Mesenchymal stem cell (in vitro differentiated cells and primary cell): Measurements from ENCODE around the gene POU4F2. TPM values are rescaled to one million over a fixed set of nuclear protein-coding genes. Genes with fewer than 3 reads are reported as not detected.

Experiments
- DNase-seq: peaks from one replicate; pipeline ENCODE4 v3.0.0-alpha.2; 2013
- H2AFZ ChIP-seq: one replicate; pipeline ENCODE4 v1.6.1; 2013; ENCODE audit warnings: low read depth, mild to moderate bottlenecking, control low read depth, inconsistent platforms, low read length, moderate library complexity
- H2AK5ac ChIP-seq: 2 replicates; pipeline ENCODE4 v1.6.1; 2013; ENCODE audit warnings: low read length, moderate library complexity, mild to moderate bottlenecking, inconsistent platforms; ENCODE audit not compliant: severe bottlenecking
- H2BK120ac ChIP-seq: one replicate; pipeline ENCODE4 v1.6.1; 2013; ENCODE audit warnings: low read depth, mild to moderate bottlenecking, inconsistent platforms, low read length, moderate library complexity
- H2BK12ac ChIP-seq, 2 experiments: one replicate each; pipeline ENCODE4 v1.6.1; 2013; ENCODE audit warnings: inconsistent platforms in 2 of 2, low read length in 2 of 2, mild to moderate bottlenecking in 2 of 2, moderate library complexity in 2 of 2, control low read depth in 1 of 2
- H2BK15ac ChIP-seq: one replicate; pipeline ENCODE4 v1.6.1; 2013; ENCODE audit warnings: mild to moderate bottlenecking, low read depth, inconsistent platforms; ENCODE audit not compliant: poor library complexity, severe bottlenecking
- H2BK5ac ChIP-seq: 2 replicates; pipeline ENCODE4 v1.6.1; 2013; ENCODE audit warnings: low read depth, mild to moderate bottlenecking, low read length, control low read depth, inconsistent platforms; ENCODE audit not compliant: poor library complexity, severe bottlenecking
- H3K14ac ChIP-seq, 2 experiments: one replicate each; pipeline ENCODE4 v1.6.1; 2013; ENCODE audit warnings: inconsistent platforms in 2 of 2, low read length in 2 of 2, control low read depth in 1 of 2, mild to moderate bottlenecking in 1 of 2, moderate library complexity in 1 of 2
- H3K18ac ChIP-seq, 2 experiments: one replicate each; pipeline ENCODE4 v1.6.1; 2013; ENCODE audit warnings: inconsistent platforms in 2 of 2, low read length in 2 of 2, control low read depth in 1 of 2, low read depth in 1 of 2, mild to moderate bottlenecking in 1 of 2
- H3K23ac ChIP-seq, 2 experiments: one replicate each; pipeline ENCODE4 v1.6.1; 2013; ENCODE audit warnings: inconsistent platforms in 2 of 2, low read length in 2 of 2, mild to moderate bottlenecking in 2 of 2, moderate library complexity in 2 of 2, control low read depth in 1 of 2
- H3K27ac ChIP-seq: 2 replicates; pipeline ENCODE4 v1.5.1; 2013; ENCODE audit warnings: mild to moderate bottlenecking, moderate library complexity, low read length, control low read depth, inconsistent platforms; ENCODE audit not compliant: poor library complexity, severe bottlenecking
- H3K27me3 ChIP-seq, 2 experiments: 2 replicates each; pipeline versions ENCODE4 v1.6.1 to v1.7.0; 2013; ENCODE audit warnings: low read length in 2 of 2, mild to moderate bottlenecking in 2 of 2, moderate library complexity in 2 of 2, control low read depth in 1 of 2, inconsistent platforms in 1 of 2; ENCODE audit not compliant: control insufficient read depth in 1 of 2, insufficient read depth in 1 of 2
- H3K36me3 ChIP-seq, 2 experiments: 2 replicates each; pipeline versions ENCODE4 v1.6.1 to v1.7.0; 2013; ENCODE audit warnings: low read length in 2 of 2, control low read depth in 1 of 2, inconsistent platforms in 1 of 2, low read depth in 1 of 2, mild to moderate bottlenecking in 1 of 2; ENCODE audit not compliant: insufficient read depth in 2 of 2, control insufficient read depth in 1 of 2
- H3K4ac ChIP-seq, 2 experiments: one replicate each; pipeline ENCODE4 v1.6.1; 2013; ENCODE audit warnings: inconsistent platforms in 2 of 2, low read length in 2 of 2, mild to moderate bottlenecking in 2 of 2, moderate library complexity in 2 of 2, control low read depth in 1 of 2, low read depth in 1 of 2
- H3K4me1 ChIP-seq: 2 replicates; pipeline ENCODE4 v1.6.1; 2013; ENCODE audit warnings: low read depth, low read length, control low read depth; ENCODE audit not compliant: control insufficient read depth, insufficient read depth
- H3K4me2 ChIP-seq: 2 replicates; pipeline ENCODE4 v1.6.1; 2013; ENCODE audit warnings: low read length, mild to moderate bottlenecking, inconsistent platforms; ENCODE audit not compliant: poor library complexity, severe bottlenecking
- H3K4me3 ChIP-seq, 2 experiments: 2 replicates each; pipeline versions ENCODE4 v1.5.1 to v1.7.0; 2013; ENCODE audit warnings: low read length in 2 of 2, mild to moderate bottlenecking in 2 of 2, control low read depth in 1 of 2, low read depth in 1 of 2; ENCODE audit not compliant: insufficient read depth in 1 of 2
- H3K79me1 ChIP-seq: replicated peaks from 2 replicates; pipeline ENCODE4 v1.6.1; 2013; ENCODE audit warnings: mild to moderate bottlenecking, control low read depth, low read length, inconsistent platforms; ENCODE audit not compliant: poor library complexity, severe bottlenecking
- H3K9ac ChIP-seq: 2 replicates; pipeline ENCODE4 v1.7.0; 2013; ENCODE audit warnings: mild to moderate bottlenecking, low read length, moderate library complexity
- H3K9me3 ChIP-seq: 2 replicates; pipeline ENCODE4 v1.7.0; 2013; ENCODE audit warnings: mild to moderate bottlenecking, low read length; ENCODE audit not compliant: control insufficient read depth
- H4K8ac ChIP-seq: one replicate; pipeline ENCODE4 v1.6.1; 2013; ENCODE audit warnings: inconsistent platforms, mild to moderate bottlenecking, low read length, moderate library complexity
- H4K91ac ChIP-seq: one replicate; pipeline ENCODE4 v1.6.1; 2013; ENCODE audit warnings: mild to moderate bottlenecking, low read length, inconsistent platforms
- whole genome bisulfite sequencing: methylation state at CpG from one replicate; pipeline ENCODE4 v1.1.7; 2013; ENCODE audit warnings: mixed read lengths; 5-methylcytosine and 5-hydroxymethylcytosine counted together
- polyA plus RNA-seq, 2 experiments: library from polyadenylated mRNA; stranded (reverse); fragments of 200-250 nt; gene quantifications; one replicate each; pipeline ENCODE4 v1.2.3, GENCODE V29; 2013

POU4F2 gene, protein sequence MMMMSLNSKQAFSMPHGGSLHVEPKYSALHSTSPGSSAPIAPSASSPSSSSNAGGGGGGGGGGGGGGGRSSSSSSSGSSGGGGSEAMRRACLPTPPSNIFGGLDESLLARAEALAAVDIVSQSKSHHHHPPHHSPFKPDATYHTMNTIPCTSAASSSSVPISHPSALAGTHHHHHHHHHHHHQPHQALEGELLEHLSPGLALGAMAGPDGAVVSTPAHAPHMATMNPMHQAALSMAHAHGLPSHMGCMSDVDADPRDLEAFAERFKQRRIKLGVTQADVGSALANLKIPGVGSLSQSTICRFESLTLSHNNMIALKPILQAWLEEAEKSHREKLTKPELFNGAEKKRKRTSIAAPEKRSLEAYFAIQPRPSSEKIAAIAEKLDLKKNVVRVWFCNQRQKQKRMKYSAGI
- not detected for polyA plus RNA-seq (2013, experiment 1 of 2)
- not detected for polyA plus RNA-seq (2013, experiment 2 of 2)

DNA sequence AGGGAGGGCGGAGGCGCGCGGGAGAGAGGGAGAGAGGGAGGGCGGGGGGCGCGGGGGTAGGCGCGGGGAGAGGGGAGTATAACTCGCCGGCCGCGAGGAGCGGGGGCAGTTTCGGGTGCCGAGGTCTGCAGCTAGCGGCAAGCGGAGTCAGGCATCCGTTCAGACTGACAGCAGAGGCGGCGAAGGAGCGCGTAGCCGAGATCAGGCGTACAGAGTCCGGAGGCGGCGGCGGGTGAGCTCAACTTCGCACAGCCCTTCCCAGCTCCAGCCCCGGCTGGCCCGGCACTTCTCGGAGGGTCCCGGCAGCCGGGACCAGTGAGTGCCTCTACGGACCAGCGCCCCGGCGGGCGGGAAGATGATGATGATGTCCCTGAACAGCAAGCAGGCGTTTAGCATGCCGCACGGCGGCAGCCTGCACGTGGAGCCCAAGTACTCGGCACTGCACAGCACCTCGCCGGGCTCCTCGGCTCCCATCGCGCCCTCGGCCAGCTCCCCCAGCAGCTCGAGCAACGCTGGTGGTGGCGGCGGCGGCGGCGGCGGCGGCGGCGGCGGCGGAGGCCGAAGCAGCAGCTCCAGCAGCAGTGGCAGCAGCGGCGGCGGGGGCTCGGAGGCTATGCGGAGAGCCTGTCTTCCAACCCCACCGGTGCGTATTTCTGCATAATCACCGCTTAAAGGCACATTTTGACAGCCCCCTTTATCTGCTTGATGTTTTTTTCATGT is at the start of gene POU4F2:
POU4F2 (plus strand) TSS at position 108 of the 720 bp plus-strand sequence; CDS start at position 356, 248 bp downstream.
- no peak within 1 kb of the TSS for H4K8ac ChIP-seq
- H4K91ac ChIP-seq: no peak within 1 kb of the TSS
- peak; percentile 12 for DNase-seq
- H3K4me1 ChIP-seq: peaks cover 29% of the 10 kb centered on the region
- no peak within 1 kb of the TSS for H2BK120ac ChIP-seq
- peaks cover 69 to 81% of the 10 kb centered on the region in 2 experiments for H3K27me3 ChIP-seq
- H3K36me3 ChIP-seq: no peaks in the 10 kb centered on the region
- no peak within 1 kb of the TSS for H3K14ac ChIP-seq
- no peak within 1 kb of the TSS for H2BK15ac ChIP-seq
- H3K18ac ChIP-seq: no peak within 1 kb of the TSS
- no peak within 1 kb of the TSS for H2AK5ac ChIP-seq
- peak within 1 kb of the TSS; percentile 29 to 49 for H3K4me3 ChIP-seq
- no peak within 1 kb of the TSS for H2AFZ ChIP-seq
- no peaks in the 10 kb centered on the region for H3K79me1 ChIP-seq
- H2BK5ac ChIP-seq: no peak within 1 kb of the TSS
- no peak within 1 kb of the TSS for H2BK12ac ChIP-seq
- H3K9ac ChIP-seq: no peak within 1 kb of the TSS
- 1% methylated on average over 54 of the region's 74 CpGs for WGBS
- peak within 1 kb of the TSS; percentile 79 for H3K4me2 ChIP-seq
- H3K9me3 ChIP-seq: peaks cover 4% of the 10 kb centered on the region
- no peak within 1 kb of the TSS for H3K23ac ChIP-seq
- no peak within 1 kb of the TSS for H3K27ac ChIP-seq
- no peak within 1 kb of the TSS for H3K4ac ChIP-seq

DNA sequence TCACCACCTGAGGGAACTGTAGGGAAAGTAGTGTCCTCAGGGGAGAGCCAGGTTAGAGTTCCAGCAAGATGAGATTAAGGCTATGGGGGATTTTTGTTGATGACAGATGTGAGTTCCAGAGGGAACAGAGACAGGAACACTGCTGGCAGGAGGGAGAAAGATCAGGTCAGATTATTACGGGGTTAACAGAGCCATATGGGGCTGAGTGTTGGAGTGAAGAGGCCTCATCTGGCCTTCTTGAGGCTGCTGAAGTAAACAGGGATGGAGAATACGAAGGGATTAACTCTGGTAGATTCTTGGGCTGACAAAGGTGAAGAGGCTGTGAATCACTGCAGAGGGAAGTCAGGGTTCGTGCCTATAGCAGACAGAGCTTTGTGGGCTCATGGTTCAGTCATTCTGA is 47.9 kb upstream of the POU4F2 start:
- 53% methylated on average over 3 of the region's 3 CpGs for WGBS
- no peak overlapping the region for H2BK5ac ChIP-seq
- no peak overlapping the region for H3K9ac ChIP-seq
- no peaks in the 10 kb centered on the region for H3K9me3 ChIP-seq
- no peak overlapping the region for H2AK5ac ChIP-seq
- no peak overlapping the region for H2BK120ac ChIP-seq
- no peak overlapping the region for H4K91ac ChIP-seq
- H2BK15ac ChIP-seq: no peak overlapping the region
- H2AFZ ChIP-seq: no peak overlapping the region
- H3K79me1 ChIP-seq: no peaks in the 10 kb centered on the region
- H3K4ac ChIP-seq: no peak overlapping the region
- no peak overlapping the region for H4K8ac ChIP-seq
- H2BK12ac ChIP-seq: no peak overlapping the region
- H3K36me3 ChIP-seq: no peaks in the 10 kb centered on the region
- no peak overlapping the region for H3K18ac ChIP-seq
- H3K4me2 ChIP-seq: no peak overlapping the region
- H3K4me1 ChIP-seq: no peaks in the 10 kb centered on the region
- no peaks in the 10 kb centered on the region for H3K27me3 ChIP-seq
- no peak overlapping the region for H3K4me3 ChIP-seq
- DNase-seq: no peak
- H3K14ac ChIP-seq: no peak overlapping the region
- no peak overlapping the region for H3K23ac ChIP-seq
- H3K27ac ChIP-seq: no peak overlapping the region

DNA sequence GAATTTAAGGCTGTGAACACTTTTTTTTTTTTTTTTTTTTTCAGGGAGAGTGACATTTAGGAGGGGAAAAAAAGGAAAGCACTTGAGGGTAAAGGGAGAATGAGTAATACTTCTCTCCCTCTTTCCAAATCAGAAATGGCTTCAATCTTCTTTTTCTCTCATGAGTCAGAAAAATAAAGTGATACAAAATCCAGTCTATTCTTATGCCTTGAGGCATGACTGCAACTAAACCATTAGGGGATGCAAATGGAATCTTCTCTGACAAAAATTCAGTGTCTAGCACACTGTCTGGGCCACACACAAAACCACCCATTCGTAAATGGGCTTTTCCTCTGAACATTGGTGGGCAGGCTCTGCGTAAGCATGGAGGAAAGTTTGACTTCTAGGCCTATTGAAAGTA is 46.7 kb upstream of the POU4F2 start:
- no peak overlapping the region for H3K9ac ChIP-seq
- no peak overlapping the region for H3K14ac ChIP-seq
- no peak overlapping the region for H2BK120ac ChIP-seq
- H4K8ac ChIP-seq: no peak overlapping the region
- no peak overlapping the region for H3K23ac ChIP-seq
- H3K4me1 ChIP-seq: no peaks in the 10 kb centered on the region
- no peak overlapping the region for H3K4me3 ChIP-seq
- H3K27ac ChIP-seq: no peak overlapping the region
- no peaks in the 10 kb centered on the region for H3K27me3 ChIP-seq
- no peak overlapping the region for H3K4me2 ChIP-seq
- H3K4ac ChIP-seq: no peak overlapping the region
- H2BK15ac ChIP-seq: no peak overlapping the region
- no peaks in the 10 kb centered on the region for H3K36me3 ChIP-seq
- H3K18ac ChIP-seq: no peak overlapping the region
- no peak overlapping the region for H2AK5ac ChIP-seq
- H2BK5ac ChIP-seq: no peak overlapping the region
- H3K79me1 ChIP-seq: no peaks in the 10 kb centered on the region
- no peak overlapping the region for H2AFZ ChIP-seq
- H4K91ac ChIP-seq: no peak overlapping the region
- no peaks in the 10 kb centered on the region for H3K9me3 ChIP-seq
- no CpG with 5 or more reads among the region's 2 CpGs for WGBS
- H2BK12ac ChIP-seq: no peak overlapping the region
- no peak for DNase-seq

DNA sequence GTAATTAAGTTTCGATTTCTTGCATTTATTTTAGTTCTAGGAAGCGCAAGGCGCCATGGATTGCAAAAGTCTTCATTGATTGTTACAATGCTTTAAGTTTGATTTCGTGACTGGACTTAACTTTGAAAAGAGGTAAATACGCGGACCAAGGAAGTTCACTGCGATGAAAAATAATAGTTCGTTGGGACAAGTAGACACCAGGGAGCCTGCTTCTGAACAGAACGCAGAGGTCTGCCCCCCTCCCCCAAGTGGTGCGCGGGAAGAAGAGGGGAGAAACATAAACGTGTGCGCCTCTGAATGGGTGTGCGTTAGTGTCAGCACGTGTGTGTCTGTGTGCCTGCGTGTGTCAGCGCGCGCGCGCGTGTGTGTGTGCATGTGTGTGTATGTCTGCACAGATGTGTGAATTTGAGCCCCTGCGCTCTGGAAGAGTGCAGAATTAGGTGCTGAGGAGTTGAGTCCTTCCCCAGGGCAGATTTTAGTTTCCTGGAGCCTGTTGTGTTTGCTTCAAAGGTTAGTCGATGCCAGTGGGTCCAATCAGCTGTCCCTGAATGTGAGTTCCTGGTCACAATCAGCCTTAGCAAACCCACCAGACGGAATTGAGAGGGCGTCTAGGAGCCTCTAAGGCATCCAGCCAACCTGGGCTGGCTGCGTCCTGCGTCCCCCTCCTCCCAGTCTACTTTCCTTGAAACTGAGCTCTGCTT is 5.8 kb upstream of the POU4F2 start:
- DNase-seq: no peak
- peaks cover 6% of the 10 kb centered on the region for H3K4me1 ChIP-seq
- H3K9me3 ChIP-seq: peaks cover 4% of the 10 kb centered on the region
- no peak overlapping the region for H2AK5ac ChIP-seq
- H3K27me3 ChIP-seq: peaks cover 74 to 80% of the 10 kb centered on the region in 2 experiments
- no peak overlapping the region for H2BK120ac ChIP-seq
- no peak overlapping the region for H4K91ac ChIP-seq
- no peak overlapping the region for H3K14ac ChIP-seq
- no peak overlapping the region for H2BK15ac ChIP-seq
- H2BK12ac ChIP-seq: no peak overlapping the region
- no peak overlapping the region for H3K9ac ChIP-seq
- no peak overlapping the region for H3K4ac ChIP-seq
- WGBS: 39% methylated on average over 27 of the region's 28 CpGs
- no peaks in the 10 kb centered on the region for H3K79me1 ChIP-seq
- H3K4me3 ChIP-seq: no peak overlapping the region
- H4K8ac ChIP-seq: no peak overlapping the region
- no peak overlapping the region for H3K23ac ChIP-seq
- no peak overlapping the region for H3K18ac ChIP-seq
- H3K4me2 ChIP-seq: no peak overlapping the region
- no peak overlapping the region for H3K27ac ChIP-seq
- no peak overlapping the region for H2AFZ ChIP-seq
- no peaks in the 10 kb centered on the region for H3K36me3 ChIP-seq
- no peak overlapping the region for H2BK5ac ChIP-seq
